ENCODE results near the gene LY86.

Gene LY86

GRCh38 chr6:6623553-6623952 is 35.0 kb downstream of the LY86 start:
- DNase-seq (ENCODE audit: low read depth): no peak

GRCh38 chr6:6624269-6624990 is 35.9 kb downstream of the LY86 start:
- DNase-seq (ENCODE audit: low read depth): no peak

- DNase-seq (ENCODE audit: low read depth): no peak
Measured at GRCh38 chr6:6626187-6626586, 37.7 kb downstream of the LY86 start.

- DNase-seq (ENCODE audit: low read depth): no peak
Measured at GRCh38 chr6:6629402-6629801, 40.9 kb downstream of the LY86 start.

GRCh38 chr6:6631053-6631452 is 42.5 kb downstream of the LY86 start:
- no peak for DNase-seq (ENCODE audit: low read depth)

GRCh38 chr6:6631534-6632276 is 43.2 kb downstream of the LY86 start:
- DNase-seq (ENCODE audit: low read depth): no peak

GRCh38 chr6:6633898-6634734 is 45.6 kb downstream of the LY86 start:
- no peak for DNase-seq (ENCODE audit: low read depth)

GRCh38 chr6:6634735-6635075 is 46.2 kb downstream of the LY86 start:
- DNase-seq (ENCODE audit: low read depth): no peak

- DNase-seq (ENCODE audit: low read depth): no peak
Measured at GRCh38 chr6:6635291-6635690, 46.8 kb downstream of the LY86 start.

- DNase-seq (ENCODE audit: low read depth): no peak
Measured at GRCh38 chr6:6635869-6636268, 47.3 kb downstream of the LY86 start.

- no peak for DNase-seq (ENCODE audit: low read depth)
Measured at GRCh38 chr6:6639572-6639971, 51.1 kb downstream of the LY86 start.

- DNase-seq (ENCODE audit: low read depth): no peak
Measured at GRCh38 chr6:6640926-6641325, 52.4 kb downstream of the LY86 start.

GRCh38 chr6:6643398-6643797 is 54.9 kb downstream of the LY86 start:
- no peak for DNase-seq (ENCODE audit: low read depth)

GRCh38 chr6:6645261-6645917 is 56.9 kb downstream of the LY86 start:
- no peak for DNase-seq (ENCODE audit: low read depth)

- no peak for DNase-seq (ENCODE audit: low read depth)
Measured at GRCh38 chr6:6646384-6646783, 57.9 kb downstream of the LY86 start.

GRCh38 chr6:6646859-6647258 is 58.3 kb downstream of the LY86 start:
- no peak for DNase-seq (ENCODE audit: low read depth)

GRCh38 chr6:6648692-6649343 is 60.3 kb downstream of the LY86 start:
- DNase-seq (ENCODE audit: low read depth): no peak

GRCh38 chr6:6649824-6650349 is 61.4 kb downstream of the LY86 start:
- DNase-seq (ENCODE audit: low read depth): no peak

GRCh38 chr6:6650839-6651238 is 62.3 kb downstream of the LY86 start:
- DNase-seq (ENCODE audit: low read depth): no peak

- no peak for DNase-seq (ENCODE audit: low read depth)
Measured at GRCh38 chr6:6651335-6651734, 62.8 kb downstream of the LY86 start.

- DNase-seq (ENCODE audit: low read depth): no peak
Measured at GRCh38 chr6:6652932-6653331, 64.4 kb downstream of the LY86 start.

Data from T follicular helper cell (primary cell).